Stimulated activated CD4-positive, alpha-beta T cell treated with anti-CD3 and anti-CD28 coated beads, Interleukin-15, amount 100 ng/mL, for 48 hours (primary cell): ENCODE measurements around the gene SLC39A10.
"Not testable (repeated sequence)": the region's sequence is repeated elsewhere in the genome, so short reads cannot be mapped to it uniquely, and the experiment has no call there.

Source experiments
- DNase-seq, 2 donors: peaks; one replicate each; pipeline ENCODE4 v3.0.0-alpha.2; 2020; ENCODE audit warnings: low read depth in 2 of 2

Gene SLC39A10

DNA sequence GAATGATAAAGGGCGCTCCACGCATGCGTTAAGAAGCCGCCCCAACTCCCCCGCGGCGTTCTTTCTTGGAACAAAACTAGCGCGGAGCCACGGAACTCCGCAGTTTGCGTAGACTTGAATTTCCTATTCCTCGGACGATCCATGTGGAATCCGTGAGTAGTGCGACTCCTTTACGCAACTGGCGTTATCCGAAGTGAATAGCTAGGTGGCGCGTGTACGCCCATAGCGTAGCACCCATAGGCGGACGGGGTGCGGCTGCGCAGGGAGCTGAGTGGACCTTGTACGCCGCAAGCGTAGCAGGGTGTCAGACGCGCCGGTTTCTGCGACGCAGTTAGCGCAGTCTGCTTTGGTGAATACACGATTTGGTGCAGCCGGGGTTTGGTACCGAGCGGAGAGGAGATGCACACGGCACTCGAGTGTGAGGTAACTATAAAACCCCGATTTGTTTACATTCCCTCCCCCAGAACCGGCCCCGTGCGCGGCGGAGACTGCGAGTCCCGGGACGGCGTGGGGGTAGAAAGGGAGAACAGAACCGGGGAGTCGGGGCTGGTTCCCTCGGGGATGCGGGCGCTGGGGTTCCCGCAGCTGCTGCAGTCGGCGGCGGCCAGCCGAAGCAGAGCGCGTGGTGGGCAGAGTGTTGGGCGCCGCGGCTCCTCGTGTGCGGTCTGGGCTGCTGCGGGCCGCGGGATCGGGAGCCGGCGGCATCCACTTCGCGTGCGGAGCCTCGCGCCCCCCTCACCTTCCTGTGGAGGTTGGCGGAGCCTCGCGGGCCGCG, at the start of gene SLC39A10:
SLC39A10 (plus strand) TSS at position 368 of the 775 bp plus-strand sequence. CDS start 22,817 bp downstream, outside the sequence.
- peak; percentile 94 to 97 for DNase-seq

DNA sequence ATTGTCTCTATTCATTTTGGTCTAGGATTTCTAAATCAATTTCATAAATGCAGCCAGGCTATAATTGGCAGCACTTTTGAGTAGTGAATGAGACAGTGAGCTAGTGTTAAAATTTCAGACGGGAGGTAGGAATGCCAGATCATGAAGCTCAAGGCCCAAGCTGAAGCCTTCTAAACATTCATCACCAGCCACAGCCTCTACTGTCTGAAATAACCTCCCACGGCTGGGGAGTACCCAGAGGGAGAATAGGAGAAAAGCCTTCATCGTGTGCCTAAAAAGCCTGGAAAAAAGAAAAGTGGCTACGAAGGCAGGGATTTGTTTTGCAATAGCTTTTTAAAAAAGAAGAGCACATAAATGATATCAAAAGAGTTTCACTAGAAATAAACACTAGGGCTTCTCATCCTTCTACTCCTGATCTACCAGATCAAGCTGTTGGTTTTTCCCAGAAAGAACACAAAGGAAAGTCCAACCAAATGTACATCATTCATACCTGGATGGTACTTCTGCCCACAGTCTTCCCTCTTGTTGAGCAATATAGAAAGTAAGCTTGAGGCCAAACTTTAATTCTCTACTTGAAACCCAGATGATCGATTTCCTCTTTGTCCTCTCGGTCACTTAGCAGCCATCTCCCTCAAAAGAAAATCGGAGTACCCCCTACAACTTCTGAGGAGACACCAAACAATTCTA, 48.1 kb upstream of the SLC39A10 start:
- DNase-seq = no peak

DNA sequence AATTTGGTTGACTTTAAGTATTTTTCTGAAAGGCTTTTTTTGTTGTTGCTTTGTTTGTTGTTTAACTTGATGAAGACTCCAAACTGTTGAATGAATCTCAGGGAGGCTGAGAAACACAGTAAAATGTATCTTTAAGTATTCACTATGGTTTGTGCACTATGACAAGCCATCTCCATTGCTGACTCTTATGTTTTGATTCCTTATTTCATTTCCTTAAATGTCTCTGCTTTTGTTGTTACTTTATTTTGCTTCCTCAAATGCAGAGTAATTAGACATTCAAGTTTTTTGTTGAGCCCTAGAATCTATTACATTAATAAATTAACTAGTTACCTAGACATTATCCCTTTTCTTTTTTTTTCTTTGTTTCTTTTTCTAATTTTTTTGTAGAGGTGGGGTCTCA, 46.3 kb upstream of the SLC39A10 start:
- no peak for DNase-seq

GRCh38 chr2:195612611-195613495, 44.2 kb upstream of the SLC39A10 start:
- DNase-seq = no peak

- DNase-seq = no peak
Observed at GRCh38 chr2:195613922-195614321, 43.1 kb upstream of the SLC39A10 start.

GRCh38 chr2:195619590-195619989, 37.4 kb upstream of the SLC39A10 start:
- DNase-seq = no peak

DNA sequence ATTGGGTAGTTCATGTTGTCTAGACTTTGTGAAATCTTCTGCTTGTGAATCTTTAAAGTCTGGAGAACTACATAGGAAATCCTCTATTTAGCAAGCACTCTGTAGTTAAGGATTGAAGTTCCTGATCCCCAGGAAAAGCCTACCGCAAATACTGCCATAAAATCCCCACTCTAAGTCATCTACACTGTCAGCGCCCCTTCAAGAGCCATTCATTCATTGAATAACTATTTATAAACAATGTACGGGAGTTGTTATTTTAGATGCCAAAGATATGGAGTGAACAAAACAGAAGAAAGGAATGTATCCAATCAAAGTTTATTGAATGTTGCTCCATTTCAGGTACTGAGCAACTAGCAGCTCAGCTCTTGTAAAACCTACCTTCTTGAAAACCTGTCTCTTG, 36.5 kb upstream of the SLC39A10 start:
- no peak for DNase-seq

GRCh38 chr2:195622966-195623365, 34.1 kb upstream of the SLC39A10 start:
- DNase-seq = no peak

- DNase-seq = no peak
Observed at GRCh38 chr2:195626507-195626906, 30.5 kb upstream of the SLC39A10 start.

GRCh38 chr2:195628666-195629065, 28.4 kb upstream of the SLC39A10 start:
- DNase-seq = no peak

DNA sequence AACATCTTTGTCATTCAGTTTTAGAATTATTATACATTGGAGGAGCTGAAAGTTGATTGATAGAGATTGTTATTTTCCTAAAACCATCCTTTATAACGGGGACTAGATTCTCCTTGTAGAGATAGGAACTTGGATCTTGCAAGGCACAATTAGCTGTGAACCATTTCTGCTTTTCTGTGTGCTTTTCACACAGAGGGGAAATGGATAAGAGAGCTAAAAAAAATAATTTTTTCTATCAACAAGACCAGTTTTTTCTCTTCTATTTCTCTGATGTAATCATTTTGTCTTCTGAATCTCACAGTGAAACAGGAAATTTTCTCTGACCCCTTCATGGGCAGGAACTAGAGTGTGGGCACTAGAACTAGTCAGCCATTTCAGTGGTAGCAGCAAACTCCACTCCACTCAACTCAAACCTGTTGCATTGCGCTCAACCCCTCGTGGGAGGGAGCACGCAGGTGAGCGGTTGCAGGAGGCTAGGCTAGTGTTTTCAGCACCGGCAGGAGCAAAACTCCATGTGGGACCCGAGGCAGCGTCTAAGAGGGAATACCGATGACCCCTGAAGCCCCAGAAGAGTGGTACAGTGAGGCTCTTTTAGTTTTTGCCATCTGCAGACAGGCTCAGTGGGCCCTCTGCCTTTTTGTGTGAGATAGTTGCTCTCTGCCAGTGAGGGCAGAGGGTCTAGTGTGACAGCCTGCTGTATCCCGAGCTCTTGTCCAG, 24.0 kb upstream of the SLC39A10 start:
- no peak for DNase-seq

DNA sequence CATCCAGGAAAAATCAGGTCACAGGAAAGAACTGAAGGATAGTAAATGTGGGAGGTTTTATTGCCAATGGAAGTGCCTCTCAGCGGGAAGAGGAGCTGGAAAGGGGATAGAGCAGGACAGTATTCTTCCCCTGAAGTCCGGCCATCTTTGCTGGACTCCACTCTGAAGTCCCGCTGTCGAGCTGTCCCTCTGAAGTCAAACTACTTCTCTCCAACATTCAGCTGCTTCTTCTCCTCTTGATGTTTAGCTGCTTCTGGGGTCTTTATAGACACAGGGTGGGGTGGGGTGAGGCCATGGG, 23.5 kb upstream of the SLC39A10 start:
- no peak for DNase-seq

- DNase-seq = no peak
Observed at GRCh38 chr2:195633974-195634373, 23.1 kb upstream of the SLC39A10 start.

DNA sequence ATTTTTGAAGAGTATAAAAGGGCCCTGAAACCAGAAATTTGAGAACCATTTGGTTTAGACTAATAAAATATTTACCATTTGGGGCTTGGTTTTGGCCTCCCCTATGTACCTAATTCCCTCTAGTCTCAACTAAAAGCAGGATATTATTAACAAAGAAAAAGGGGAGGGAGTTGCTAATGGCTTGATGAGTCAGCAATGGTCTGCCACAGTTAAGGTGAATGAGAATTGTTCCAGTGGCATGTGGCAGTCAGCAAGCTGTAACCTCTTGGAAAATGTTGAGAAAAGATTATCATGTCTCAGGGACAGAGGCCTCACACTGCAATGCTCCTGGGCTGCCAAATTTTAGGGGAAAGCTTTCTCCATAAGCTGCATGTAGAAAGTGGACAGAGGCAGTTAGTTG, 20.1 kb upstream of the SLC39A10 start:
- no peak for DNase-seq

GRCh38 chr2:195638750-195639149, 18.3 kb upstream of the SLC39A10 start:
- no peak for DNase-seq

- no peak for DNase-seq
Observed at GRCh38 chr2:195639238-195639858, 17.7 kb upstream of the SLC39A10 start.

DNA sequence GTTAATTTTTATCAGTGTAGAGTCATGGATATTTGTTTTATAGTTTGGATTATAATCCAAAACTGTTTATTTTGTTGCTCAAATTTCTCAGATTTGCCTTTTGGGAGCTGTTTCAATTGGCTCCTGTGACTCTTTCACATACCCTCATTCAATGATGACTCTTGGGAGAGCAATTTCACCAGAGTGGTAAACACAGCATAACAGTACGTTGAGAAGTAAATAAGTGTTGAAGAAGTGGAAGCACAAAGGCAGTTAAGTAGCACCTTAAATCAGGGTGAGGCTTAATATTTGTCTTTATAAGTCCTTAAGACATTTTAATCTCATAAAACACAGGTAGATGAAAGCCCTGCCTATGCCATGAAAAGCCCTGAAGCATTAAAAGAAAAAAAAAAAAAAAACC, 17.1 kb upstream of the SLC39A10 start:
- no peak for DNase-seq

GRCh38 chr2:195642027-195642678, 14.9 kb upstream of the SLC39A10 start:
- DNase-seq = no peak

DNA sequence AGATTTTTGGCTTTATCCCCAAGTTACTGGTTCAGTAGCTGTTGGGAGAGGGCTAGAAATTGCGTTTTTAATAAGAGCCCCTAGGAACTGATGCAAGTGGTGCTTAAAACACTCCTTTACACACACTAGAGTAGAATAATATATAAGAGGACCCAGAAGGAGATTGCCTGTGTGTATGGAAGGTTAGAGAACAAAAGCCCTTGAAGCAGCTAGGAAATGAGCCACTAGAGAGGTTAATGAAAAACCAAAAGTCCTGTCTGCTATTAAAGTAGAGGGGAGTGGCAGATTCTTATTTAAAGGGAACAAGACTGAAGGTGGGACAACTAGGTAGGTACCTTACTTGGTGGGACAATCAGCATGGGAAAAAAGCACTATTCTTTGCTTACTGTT, 14.4 kb upstream of the SLC39A10 start:
- no peak for DNase-seq

DNA sequence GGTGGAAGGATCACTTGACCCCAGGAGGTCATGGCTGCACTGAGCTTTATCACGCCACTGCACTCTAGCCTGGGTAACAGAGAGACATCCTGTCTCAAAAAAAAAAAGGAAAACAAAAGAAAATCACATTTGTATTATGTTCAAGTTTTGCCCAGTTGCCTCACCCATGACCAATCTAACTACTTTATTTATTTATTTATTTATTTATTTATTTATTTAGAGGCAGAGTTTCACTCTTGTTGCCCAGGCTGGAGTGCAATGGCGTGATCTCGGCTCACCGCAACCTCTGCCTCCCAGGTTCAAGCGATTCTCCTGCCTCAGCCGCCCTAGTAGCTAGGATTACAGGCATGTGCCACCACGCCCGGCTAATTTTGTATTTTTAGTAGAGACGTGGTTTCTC, 12.3 kb upstream of the SLC39A10 start:
- DNase-seq = not testable (repeated sequence)

- no peak for DNase-seq
Observed at GRCh38 chr2:195645413-195645812, 11.6 kb upstream of the SLC39A10 start.
